Measurements from ENCODE around the gene VAT1L. TPM values are rescaled to one million over a fixed set of nuclear protein-coding genes. Genes with fewer than 3 reads are reported as not detected.

The VAT1L gene
- total RNA-seq, 1 experiment from 2014 or later, result not detected

DNA sequence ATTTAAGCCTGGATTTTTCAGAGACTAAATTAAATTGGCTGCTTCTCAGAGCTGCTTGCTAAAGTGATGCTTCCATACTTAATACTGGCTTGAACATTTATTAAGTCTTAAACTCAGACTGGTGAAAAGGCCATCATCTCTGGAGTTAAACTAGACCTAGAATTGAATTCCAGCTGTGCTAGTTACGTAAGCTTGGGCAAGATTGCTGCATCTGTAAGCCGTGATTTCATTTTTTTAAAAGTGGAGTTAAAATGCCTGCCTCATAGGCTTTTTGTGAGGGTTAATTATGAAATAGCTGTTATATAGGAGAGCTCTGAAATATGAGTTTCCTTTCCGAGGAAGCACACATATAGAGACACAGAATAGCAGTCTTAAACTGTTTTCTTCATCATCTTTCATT is 84.7 kb downstream of the VAT1L start:
- H3K4me1 Mint-ChIP-seq (ENCODE audit: low read depth, unreplicated experiment), result no peaks in the 10 kb centered on the region
- no peak for DNase-seq

DNA sequence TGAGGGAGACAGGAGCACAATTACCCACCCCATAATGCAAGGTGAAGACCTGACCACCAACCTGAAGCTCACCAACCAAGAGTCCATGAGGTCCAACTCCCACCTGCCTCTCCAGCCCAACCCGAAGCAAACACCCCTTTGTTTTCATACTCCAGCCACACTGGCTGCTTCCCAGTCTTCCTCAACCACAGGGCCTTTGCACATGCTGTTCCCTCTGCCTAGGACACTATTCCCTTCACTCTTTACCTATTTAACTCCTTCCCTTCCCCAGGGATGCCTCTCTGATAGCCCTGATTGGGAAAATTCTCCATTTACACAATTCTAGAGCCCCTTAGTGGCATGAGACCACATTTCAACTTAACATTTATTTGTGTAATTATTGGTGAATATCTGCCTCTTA is 86.0 kb downstream of the VAT1L start:
- Mint-ChIP-seq H3K36me3 (ENCODE audit: insufficient read depth, unreplicated experiment) (no peaks in the 10 kb centered on the region), H3K27ac (ENCODE audit: unreplicated experiment) (no peak overlapping the region), H3K27me3 (ENCODE audit: unreplicated experiment) (peaks cover 28% of the 10 kb centered on the region), H3K9me3 (ENCODE audit: low read depth, unreplicated experiment) (peaks cover 7% of the 10 kb centered on the region), H3K4me3 (ENCODE audit: low read depth, unreplicated experiment) (no peak overlapping the region), H3K4me1 (ENCODE audit: low read depth, unreplicated experiment) (no peaks in the 10 kb centered on the region)
- TF ChIP-seq, protein P1, sequence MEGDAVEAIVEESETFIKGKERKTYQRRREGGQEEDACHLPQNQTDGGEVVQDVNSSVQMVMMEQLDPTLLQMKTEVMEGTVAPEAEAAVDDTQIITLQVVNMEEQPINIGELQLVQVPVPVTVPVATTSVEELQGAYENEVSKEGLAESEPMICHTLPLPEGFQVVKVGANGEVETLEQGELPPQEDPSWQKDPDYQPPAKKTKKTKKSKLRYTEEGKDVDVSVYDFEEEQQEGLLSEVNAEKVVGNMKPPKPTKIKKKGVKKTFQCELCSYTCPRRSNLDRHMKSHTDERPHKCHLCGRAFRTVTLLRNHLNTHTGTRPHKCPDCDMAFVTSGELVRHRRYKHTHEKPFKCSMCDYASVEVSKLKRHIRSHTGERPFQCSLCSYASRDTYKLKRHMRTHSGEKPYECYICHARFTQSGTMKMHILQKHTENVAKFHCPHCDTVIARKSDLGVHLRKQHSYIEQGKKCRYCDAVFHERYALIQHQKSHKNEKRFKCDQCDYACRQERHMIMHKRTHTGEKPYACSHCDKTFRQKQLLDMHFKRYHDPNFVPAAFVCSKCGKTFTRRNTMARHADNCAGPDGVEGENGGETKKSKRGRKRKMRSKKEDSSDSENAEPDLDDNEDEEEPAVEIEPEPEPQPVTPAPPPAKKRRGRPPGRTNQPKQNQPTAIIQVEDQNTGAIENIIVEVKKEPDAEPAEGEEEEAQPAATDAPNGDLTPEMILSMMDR (IDR thresholded peaks at IDR 0.05; ENCODE audit: unreplicated experiment), result no peak
- BruUV-seq (replicated peaks), result no TSS peak
- intact Hi-C loops (cut with micrococcal nuclease; ENCODE audit: unreplicated experiment), result no loop called here
- CTCF ChIA-PET, result no interaction called here
- no peak for DNase-seq

More for the DNA sequence above, 84.7 kb downstream of the VAT1L start:
- no TSS peak for BruUV-seq (replicated peaks)
- CTCF ChIA-PET, result no interaction called here
- no peaks in the 10 kb centered on the region for H3K36me3 Mint-ChIP-seq (ENCODE audit: insufficient read depth, unreplicated experiment)
- H3K27ac Mint-ChIP-seq (ENCODE audit: unreplicated experiment), result no peak overlapping the region
- peaks cover 29% of the 10 kb centered on the region for H3K27me3 Mint-ChIP-seq (ENCODE audit: unreplicated experiment)
- intact Hi-C loops (cut with micrococcal nuclease; ENCODE audit: unreplicated experiment), result no loop called here
- peaks cover 8% of the 10 kb centered on the region for H3K9me3 Mint-ChIP-seq (ENCODE audit: low read depth, unreplicated experiment)
- TF ChIP-seq, protein P1 (IDR thresholded peaks at IDR 0.05; ENCODE audit: unreplicated experiment), result no peak
- H3K4me3 Mint-ChIP-seq (ENCODE audit: low read depth, unreplicated experiment), result no peak overlapping the region

DNA sequence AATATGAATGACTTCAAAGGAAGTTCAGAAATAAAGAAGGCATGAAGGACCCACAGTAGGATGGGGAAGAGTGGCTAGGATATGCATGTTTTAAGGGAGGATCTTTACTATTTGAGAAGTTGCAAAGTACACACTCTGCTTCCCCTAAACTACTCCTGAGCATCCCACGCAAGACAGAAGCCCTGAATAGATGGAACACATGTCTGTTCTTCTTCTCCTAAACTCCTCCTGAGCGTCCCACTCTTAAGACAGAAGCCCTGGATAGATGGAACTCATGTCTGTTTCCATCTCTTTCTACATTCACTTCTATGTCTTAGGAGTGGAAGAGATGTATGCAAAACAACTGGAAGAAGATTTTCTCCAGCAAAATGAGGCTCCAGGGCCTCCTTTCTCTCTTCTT is 88.4 kb downstream of the VAT1L start:
- TF ChIP-seq, protein P1 (IDR thresholded peaks at IDR 0.05; ENCODE audit: unreplicated experiment), result no peak
- Mint-ChIP-seq H3K4me1 (ENCODE audit: low read depth, unreplicated experiment) (no peaks in the 10 kb centered on the region), H3K27me3 (ENCODE audit: unreplicated experiment) (peaks cover 26% of the 10 kb centered on the region), H3K4me3 (ENCODE audit: low read depth, unreplicated experiment) (no peak overlapping the region), H3K36me3 (ENCODE audit: insufficient read depth, unreplicated experiment) (no peaks in the 10 kb centered on the region), H3K9me3 (ENCODE audit: low read depth, unreplicated experiment) (peaks cover 7% of the 10 kb centered on the region), H3K27ac (ENCODE audit: unreplicated experiment) (no peak overlapping the region)
- CTCF ChIA-PET, result no interaction called here
- no TSS peak for BruUV-seq (replicated peaks)
- no peak for DNase-seq
- intact Hi-C loops (cut with micrococcal nuclease; ENCODE audit: unreplicated experiment), result no loop called here

DNA sequence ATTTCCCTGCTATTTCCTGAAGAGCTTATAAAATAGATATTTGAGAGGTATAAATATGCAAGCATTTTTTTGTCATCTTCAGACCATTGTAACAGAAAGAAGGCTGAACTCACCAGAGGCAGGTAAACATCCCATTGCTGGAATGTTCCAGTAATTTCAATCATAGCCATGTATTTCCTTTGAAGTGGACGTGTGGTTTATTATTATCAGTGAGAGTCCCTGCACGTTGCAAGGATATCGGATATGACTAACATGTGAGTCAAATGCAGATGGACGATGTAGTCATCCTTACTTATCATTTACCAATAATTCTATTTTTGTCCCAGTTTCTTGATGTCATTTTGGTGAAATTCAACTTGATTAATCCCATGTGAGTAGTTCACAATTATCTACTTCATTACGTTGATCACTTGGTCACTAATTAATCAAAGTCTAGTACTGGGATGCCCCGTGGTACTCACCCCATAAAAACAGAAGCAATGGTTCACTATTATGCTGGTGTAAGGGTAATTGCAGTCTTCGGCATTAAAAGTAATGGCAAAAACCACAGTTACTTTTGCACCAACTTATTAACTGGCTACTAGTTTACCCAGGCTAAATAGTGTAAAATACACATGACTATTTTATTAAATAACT is 89.5 kb downstream of the VAT1L start:
- TF ChIP-seq, protein P1 (IDR thresholded peaks at IDR 0.05; ENCODE audit: unreplicated experiment), result no peak

More for the DNA sequence above, 89.5 kb downstream of the VAT1L start:
- H3K27ac Mint-ChIP-seq (ENCODE audit: unreplicated experiment), result no peak overlapping the region
- no peaks in the 10 kb centered on the region for H3K36me3 Mint-ChIP-seq (ENCODE audit: insufficient read depth, unreplicated experiment)
- peaks cover 5% of the 10 kb centered on the region for H3K9me3 Mint-ChIP-seq (ENCODE audit: low read depth, unreplicated experiment)
- no TSS peak for BruUV-seq (replicated peaks)
- CTCF ChIA-PET, result interaction anchor here (0.6 kb wide), 1 partner anchor 40 kb away, joined by 3 read pairs; no protein-coding TSS in a partner anchor
- H3K4me3 Mint-ChIP-seq (ENCODE audit: low read depth, unreplicated experiment), result no peak overlapping the region
- intact Hi-C loops (cut with micrococcal nuclease; ENCODE audit: unreplicated experiment), result no loop called here
- H3K4me1 Mint-ChIP-seq (ENCODE audit: low read depth, unreplicated experiment), result no peaks in the 10 kb centered on the region
- H3K27me3 Mint-ChIP-seq (ENCODE audit: unreplicated experiment), result peaks cover 26% of the 10 kb centered on the region
- DNase-seq, result no peak
